Activated naive CD8-positive, alpha-beta T cell treated with anti-CD3 and anti-CD28 coated beads, Interleukin-2, amount 10 ng/mL, durations not matched to agents 7 days and 5 days (primary cell): ENCODE results near the gene CCZ1. TPM values are rescaled to one million over a fixed set of nuclear protein-coding genes. Genes with fewer than 3 reads are reported as not detected.
"Not testable (repeated sequence)": the region's sequence is repeated elsewhere in the genome, so short reads cannot be mapped to it uniquely, and the experiment has no call there.

Experiments used
- ATAC-seq: fragments of 150-1000 bp; cut with Tn5 transposase; one replicate; pipeline ENCODE4 v1.10.0; 2021; ENCODE audit warnings: low read depth, moderate library complexity
- POLR2A ChIA-PET: fragments of 350-600 bp; sonication (Branson Sonifier 250); formaldehyde crosslinking; loops from one replicate; lab custom pipeline; 2021; ENCODE audit warnings: antibody characterized with exemption; lab: Charles Lee
- DNase-seq: peaks from one replicate; pipeline ENCODE4 v3.0.0; 2021
- H3K27ac Mint-ChIP-seq: one replicate; pipeline ENCODE4 v1.8.0; 2022; ENCODE audit warnings: mild to moderate bottlenecking, mixed read lengths
- H3K27me3 Mint-ChIP-seq: one replicate; pipeline ENCODE4 v1.8.0; 2022; ENCODE audit warnings: mild to moderate bottlenecking, moderate library complexity, mixed read lengths
- H3K36me3 Mint-ChIP-seq: one replicate; pipeline ENCODE4 v1.8.0; 2021; ENCODE audit warnings: mild to moderate bottlenecking, mixed read lengths
- H3K4me1 Mint-ChIP-seq: one replicate; pipeline ENCODE4 v1.8.0; 2021; ENCODE audit warnings: mixed read lengths
- H3K4me3 Mint-ChIP-seq: one replicate; pipeline ENCODE4 v1.8.0; 2022; ENCODE audit warnings: mild to moderate bottlenecking, moderate library complexity, mixed read lengths
- H3K9me3 Mint-ChIP-seq: one replicate; pipeline ENCODE4 v1.8.0; 2021; ENCODE audit warnings: mixed read lengths
- total RNA-seq, 2 experiments: library from RNA; stranded (reverse); gene quantifications; one replicate each; pipeline ENCODE4 v1.2.3, GENCODE V29; 2021

The CCZ1 gene
- total RNA-seq, 2 experiments from 2014 or later, result 74.2 to 76.1 TPM

DNA sequence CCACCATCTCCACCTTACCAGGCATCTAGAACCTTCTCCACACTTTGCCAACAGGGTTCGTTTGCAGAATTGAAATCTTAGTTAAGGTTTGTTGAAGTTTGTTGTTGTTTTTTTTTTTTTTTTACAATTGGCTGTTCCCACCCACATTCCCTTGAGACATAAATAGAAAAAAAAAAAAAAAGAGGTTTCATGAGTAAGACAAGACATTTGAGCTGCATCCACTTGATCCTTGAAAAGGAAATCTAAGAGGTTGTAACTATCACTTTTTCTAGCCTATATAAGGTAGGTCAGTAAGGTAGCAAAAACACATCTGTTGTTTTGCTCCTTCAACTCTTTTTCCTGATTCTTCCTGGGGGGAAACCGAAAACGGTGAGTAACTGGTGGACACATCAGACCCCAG is 18.9 kb upstream of the CCZ1 start:
- DNase-seq, ATAC-seq, H3K27me3 Mint-ChIP-seq, H3K27ac Mint-ChIP-seq, H3K9me3 Mint-ChIP-seq, POLR2A ChIA-PET, H3K4me1 Mint-ChIP-seq, H3K4me3 Mint-ChIP-seq, H3K36me3 Mint-ChIP-seq: not testable (repeated sequence)

DNA sequence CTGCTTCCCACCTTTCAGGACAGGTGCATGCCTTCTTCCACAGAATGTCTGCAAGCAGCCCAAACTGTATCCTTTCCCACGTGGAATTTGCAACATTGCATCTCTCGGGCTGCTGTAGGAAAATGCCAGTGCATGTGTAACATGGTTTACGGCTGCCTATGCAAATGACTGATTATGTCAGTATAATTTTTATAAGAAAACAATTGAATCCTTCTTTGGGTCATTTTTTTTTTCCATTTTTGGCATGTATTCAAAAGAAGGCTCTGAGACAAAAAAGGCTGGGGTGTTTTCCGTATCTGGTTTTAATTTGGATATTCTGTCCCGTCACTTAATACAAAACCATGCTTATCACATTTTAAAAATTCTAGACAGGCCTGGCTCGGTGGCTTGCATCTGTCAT is 18.4 kb upstream of the CCZ1 start:
- ATAC-seq, result not testable (repeated sequence)

DNA sequence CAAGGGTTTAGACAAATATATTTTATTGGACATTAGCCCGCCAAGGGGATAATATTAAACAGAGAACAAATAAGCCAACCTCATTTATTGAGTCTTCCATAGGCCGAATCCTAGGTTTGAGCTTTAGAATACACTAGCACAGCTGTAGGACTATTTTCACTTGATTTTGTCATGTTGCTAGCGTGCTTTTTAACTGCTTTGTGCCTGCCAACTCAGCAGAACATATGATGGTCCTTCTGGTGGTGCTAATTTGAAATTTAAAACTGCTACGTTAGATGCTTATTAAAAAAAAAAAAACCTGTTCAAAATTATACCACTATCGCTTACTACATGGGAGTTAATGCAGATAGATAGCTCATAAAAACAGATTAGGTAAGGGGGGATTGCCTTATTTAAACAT is 14.1 kb upstream of the CCZ1 start:
- H3K27me3 Mint-ChIP-seq, H3K4me1 Mint-ChIP-seq, DNase-seq, H3K9me3 Mint-ChIP-seq, H3K36me3 Mint-ChIP-seq, ATAC-seq, POLR2A ChIA-PET, H3K4me3 Mint-ChIP-seq, H3K27ac Mint-ChIP-seq: not testable (repeated sequence)

More for the DNA sequence above, 18.4 kb upstream of the CCZ1 start:
- H3K36me3 Mint-ChIP-seq, DNase-seq, H3K4me3 Mint-ChIP-seq, H3K27ac Mint-ChIP-seq, H3K9me3 Mint-ChIP-seq, H3K27me3 Mint-ChIP-seq, POLR2A ChIA-PET, H3K4me1 Mint-ChIP-seq: not testable (repeated sequence)

DNA sequence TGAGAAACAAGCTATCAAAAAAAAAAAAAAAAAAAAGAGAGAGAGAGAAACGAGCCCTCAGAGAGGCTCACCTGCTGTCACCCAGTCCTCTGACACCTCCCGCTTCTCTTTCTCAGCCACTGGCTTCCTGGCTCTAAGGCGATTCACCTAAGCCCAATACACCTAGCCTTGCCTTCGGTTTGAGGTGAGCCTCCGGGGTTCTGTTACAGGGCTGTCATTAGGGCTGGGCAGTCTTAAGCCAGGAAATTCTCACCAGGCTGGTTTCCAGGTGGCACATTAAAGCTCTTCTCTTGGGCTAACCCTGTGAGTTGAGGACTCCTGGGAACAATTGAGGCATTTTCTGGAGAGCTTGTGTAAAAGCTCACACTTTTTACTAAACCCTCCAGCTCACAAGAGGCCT is 10.5 kb upstream of the CCZ1 start:
- H3K4me1 Mint-ChIP-seq, DNase-seq, H3K4me3 Mint-ChIP-seq, H3K36me3 Mint-ChIP-seq, H3K9me3 Mint-ChIP-seq, H3K27me3 Mint-ChIP-seq, H3K27ac Mint-ChIP-seq, POLR2A ChIA-PET, ATAC-seq: not testable (repeated sequence)

DNA sequence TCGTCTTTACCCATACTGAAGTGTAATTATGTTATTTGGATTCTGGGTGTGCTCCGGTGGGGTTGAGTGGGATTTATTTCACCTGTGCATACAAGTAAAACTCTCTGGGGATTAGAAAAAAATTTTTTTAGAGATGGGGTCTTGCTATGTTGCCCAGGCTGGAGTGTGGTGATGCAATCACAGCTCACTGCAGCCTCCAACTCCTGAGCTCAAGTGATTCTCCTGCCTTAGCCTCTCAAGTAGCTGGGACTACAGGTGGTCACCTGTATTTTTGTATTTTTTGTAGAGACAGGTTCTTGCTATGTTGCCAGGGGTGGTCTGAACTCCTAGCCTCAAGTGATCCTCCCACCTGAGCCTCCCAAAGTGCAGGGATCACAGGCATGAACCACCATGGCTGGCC is 8.3 kb upstream of the CCZ1 start:
- H3K27me3 Mint-ChIP-seq, POLR2A ChIA-PET, H3K27ac Mint-ChIP-seq: not testable (repeated sequence)

DNA sequence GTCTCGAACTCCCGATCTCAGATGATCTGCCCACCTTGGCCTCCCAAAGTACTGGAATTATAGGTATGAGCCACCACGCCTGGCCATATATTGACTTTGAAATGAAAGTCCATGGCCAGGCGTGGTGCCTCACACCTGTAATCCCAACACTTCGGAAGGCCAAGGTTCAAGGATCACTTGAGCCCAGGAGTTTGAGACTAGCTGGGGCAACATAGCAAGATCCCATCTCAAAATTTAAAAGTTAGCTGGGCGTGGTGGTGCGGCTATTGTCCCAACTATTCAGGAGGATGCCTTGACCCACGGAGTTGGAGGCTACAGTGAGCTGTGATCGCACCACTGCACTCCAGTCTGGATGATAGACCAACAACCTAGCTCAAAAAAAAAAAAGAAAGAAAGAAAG is 6.0 kb upstream of the CCZ1 start:
- no peaks in the 10 kb centered on the region for H3K4me1 Mint-ChIP-seq
- POLR2A ChIA-PET, result no interaction called here
- no peaks in the 10 kb centered on the region for H3K9me3 Mint-ChIP-seq
- H3K36me3 Mint-ChIP-seq, result no peaks in the 10 kb centered on the region
- no peaks in the 10 kb centered on the region for H3K27me3 Mint-ChIP-seq
- H3K27ac Mint-ChIP-seq, result no peak overlapping the region
- DNase-seq, result no peak
- no peak overlapping the region for H3K4me3 Mint-ChIP-seq
- ATAC-seq, result no peak

More for the DNA sequence above, 8.3 kb upstream of the CCZ1 start:
- not testable (repeated sequence) for H3K4me1 Mint-ChIP-seq, DNase-seq, H3K4me3 Mint-ChIP-seq, H3K36me3 Mint-ChIP-seq, H3K9me3 Mint-ChIP-seq, ATAC-seq

DNA sequence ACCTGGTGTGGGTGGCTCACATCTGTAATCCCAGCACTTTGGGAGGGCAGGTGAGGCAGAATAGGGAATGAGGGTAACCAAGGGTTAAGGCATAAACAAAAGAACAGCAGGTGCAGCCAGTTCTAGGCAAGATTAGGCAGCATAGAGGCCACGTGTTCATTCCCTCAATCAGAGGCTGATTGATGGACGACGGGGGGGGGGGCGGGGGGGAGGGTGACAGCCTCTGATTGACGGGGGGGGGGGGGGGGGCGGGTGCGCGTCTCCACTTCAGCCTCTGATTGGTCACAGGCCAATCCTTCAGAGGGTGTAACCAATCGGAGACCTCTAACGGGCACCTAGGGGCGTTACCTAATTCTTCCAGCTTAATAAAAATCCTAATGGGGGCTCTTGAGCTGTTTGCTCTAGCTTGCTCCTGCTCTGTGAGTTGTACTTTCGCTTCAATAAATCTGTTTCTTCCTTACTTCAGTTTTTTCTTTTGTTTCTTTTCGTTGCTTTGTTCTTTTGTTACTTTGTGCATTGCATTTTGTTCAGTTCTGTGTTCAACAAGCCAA is 1.1 kb upstream of the CCZ1 start:
- H3K27me3 Mint-ChIP-seq, DNase-seq, H3K4me1 Mint-ChIP-seq, POLR2A ChIA-PET, ATAC-seq, H3K36me3 Mint-ChIP-seq, H3K9me3 Mint-ChIP-seq: not testable (repeated sequence)
- peak overlapping the region; percentile 73 for H3K4me3 Mint-ChIP-seq
- H3K27ac Mint-ChIP-seq, result peak overlapping the region; percentile 72

DNA sequence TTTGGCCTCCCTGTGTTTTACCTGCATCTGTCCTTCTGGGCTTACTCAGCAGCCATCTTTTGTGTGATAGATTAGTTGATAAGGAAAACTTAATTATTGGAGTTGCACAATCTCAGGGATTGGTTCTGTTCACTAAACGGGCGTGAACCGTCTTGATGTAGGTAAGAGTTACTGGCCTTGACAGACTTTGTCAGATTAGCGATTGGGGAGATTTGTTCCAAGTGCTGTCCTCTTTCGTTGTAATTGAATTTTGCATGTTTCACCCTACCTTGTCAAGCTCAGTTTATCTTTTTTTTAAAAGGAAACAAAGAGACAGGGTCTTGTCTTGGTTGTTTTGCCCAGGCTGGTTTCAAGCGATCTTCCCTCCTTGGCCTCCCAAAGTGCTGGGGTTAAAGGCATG is 4.5 kb downstream of the CCZ1 start:
- H3K27me3 Mint-ChIP-seq, H3K4me3 Mint-ChIP-seq, H3K36me3 Mint-ChIP-seq, H3K4me1 Mint-ChIP-seq, H3K9me3 Mint-ChIP-seq, H3K27ac Mint-ChIP-seq, ATAC-seq, POLR2A ChIA-PET, DNase-seq: not testable (repeated sequence)

DNA sequence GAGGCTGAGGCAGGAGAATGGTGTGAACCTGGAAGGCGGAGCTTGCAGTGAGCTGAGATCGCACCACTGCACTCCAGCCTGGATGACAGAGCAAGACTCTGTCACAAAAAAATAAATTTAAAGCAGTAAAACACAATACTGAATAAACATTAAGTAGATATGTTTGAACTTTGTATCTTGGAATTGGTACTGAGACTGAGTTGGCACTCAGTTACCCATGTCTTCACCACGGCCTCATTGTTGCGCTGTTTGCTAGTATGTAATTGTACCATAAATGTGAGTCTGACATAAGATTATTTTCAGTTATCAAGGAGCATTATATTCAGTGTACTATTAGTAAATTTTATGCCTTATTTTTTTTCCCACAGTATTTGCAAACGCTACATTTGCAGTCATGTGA is 6.2 kb downstream of the CCZ1 start:
- H3K4me3 Mint-ChIP-seq, H3K27me3 Mint-ChIP-seq, POLR2A ChIA-PET, H3K36me3 Mint-ChIP-seq, H3K27ac Mint-ChIP-seq, H3K9me3 Mint-ChIP-seq, H3K4me1 Mint-ChIP-seq, DNase-seq, ATAC-seq: not testable (repeated sequence)

DNA sequence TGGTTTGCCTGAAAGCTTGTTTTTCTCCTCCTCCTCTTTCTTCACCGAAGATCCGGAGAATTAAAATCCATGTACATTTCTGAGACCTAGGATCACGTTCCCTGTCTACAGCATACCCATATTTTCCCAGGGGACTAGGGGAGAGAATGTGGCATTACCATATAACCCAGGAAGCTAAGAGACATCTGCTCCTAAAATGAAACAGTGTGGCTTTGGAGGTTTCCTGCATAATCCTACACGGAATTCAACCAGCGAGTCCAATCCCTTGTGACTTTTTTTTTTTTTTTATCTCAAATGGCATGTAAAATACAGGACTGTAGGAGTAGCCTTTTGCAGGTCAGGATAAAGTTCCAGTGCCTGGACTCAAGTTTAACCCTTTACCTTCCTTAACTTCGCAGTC is 10.3 kb downstream of the CCZ1 start:
- H3K36me3 Mint-ChIP-seq, H3K4me1 Mint-ChIP-seq, H3K27ac Mint-ChIP-seq, POLR2A ChIA-PET, H3K27me3 Mint-ChIP-seq, H3K4me3 Mint-ChIP-seq, H3K9me3 Mint-ChIP-seq, DNase-seq, ATAC-seq: not testable (repeated sequence)

DNA sequence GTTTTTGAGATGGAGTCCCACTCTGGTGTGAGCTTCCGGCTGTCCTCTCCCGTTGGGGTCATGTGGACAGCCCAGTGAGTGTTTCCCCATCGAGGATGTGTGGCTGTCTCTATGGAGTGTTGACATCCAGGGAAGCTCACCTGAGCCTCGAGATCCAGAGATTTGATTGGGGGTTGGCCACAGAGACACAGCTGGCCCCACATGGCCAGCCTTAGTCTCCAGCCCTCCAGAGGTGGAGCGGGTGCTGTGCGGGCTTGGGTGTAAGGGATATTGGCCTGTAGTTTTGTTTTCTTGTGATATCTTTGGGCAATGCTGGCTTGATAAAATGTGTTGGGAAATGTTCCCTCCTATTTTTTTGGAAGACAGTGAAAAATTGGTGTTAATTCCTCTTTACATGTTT is 18.0 kb downstream of the CCZ1 start:
- H3K36me3 Mint-ChIP-seq, POLR2A ChIA-PET, H3K27ac Mint-ChIP-seq, H3K9me3 Mint-ChIP-seq, H3K4me3 Mint-ChIP-seq, H3K4me1 Mint-ChIP-seq, DNase-seq, H3K27me3 Mint-ChIP-seq, ATAC-seq: not testable (repeated sequence)

DNA sequence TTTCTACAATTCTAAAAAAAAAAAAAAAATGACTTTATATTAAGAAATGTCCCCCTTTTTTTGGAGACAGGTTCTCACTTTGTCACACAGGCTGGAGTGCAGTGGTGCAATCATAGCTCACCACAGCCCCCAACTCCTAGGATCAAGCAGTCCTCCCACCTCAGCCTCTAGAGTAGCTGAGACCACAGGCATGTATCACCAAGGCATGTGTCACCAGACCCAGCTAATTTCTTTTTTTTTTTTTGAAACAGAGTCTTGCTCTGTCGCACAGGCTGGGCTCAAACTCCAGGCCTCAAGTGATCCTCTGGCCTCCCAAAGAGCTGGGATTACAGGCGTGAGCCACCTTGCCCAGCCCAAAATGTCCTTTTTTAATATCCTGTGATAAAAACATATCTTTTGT is 25.6 kb downstream of the CCZ1 start:
- H3K27me3 Mint-ChIP-seq, H3K4me3 Mint-ChIP-seq, H3K9me3 Mint-ChIP-seq, H3K4me1 Mint-ChIP-seq, POLR2A ChIA-PET, H3K27ac Mint-ChIP-seq, ATAC-seq, H3K36me3 Mint-ChIP-seq, DNase-seq: not testable (repeated sequence)

DNA sequence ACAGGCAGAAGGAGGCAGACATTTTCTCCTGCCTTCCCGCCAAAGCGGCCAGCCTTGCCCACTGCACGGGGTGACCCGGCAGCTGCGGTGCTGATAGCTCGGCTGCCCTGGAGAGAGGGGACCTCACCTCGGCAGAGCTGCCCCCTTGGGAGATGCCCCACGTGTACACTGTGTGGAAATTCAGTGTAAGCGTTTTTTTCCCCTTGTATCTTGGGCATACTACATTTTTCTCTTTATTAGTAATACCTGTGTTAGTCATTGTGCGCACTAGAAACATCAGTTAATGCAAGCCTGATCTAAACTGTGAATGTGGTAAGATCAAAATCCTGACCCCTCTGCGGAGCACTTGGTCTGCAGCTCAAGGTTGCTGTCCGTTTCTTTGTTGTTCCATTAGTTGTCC is 26.1 kb downstream of the CCZ1 start:
- H3K27me3 Mint-ChIP-seq, H3K27ac Mint-ChIP-seq, H3K9me3 Mint-ChIP-seq, H3K36me3 Mint-ChIP-seq, POLR2A ChIA-PET, DNase-seq, ATAC-seq, H3K4me1 Mint-ChIP-seq, H3K4me3 Mint-ChIP-seq: not testable (repeated sequence)

DNA sequence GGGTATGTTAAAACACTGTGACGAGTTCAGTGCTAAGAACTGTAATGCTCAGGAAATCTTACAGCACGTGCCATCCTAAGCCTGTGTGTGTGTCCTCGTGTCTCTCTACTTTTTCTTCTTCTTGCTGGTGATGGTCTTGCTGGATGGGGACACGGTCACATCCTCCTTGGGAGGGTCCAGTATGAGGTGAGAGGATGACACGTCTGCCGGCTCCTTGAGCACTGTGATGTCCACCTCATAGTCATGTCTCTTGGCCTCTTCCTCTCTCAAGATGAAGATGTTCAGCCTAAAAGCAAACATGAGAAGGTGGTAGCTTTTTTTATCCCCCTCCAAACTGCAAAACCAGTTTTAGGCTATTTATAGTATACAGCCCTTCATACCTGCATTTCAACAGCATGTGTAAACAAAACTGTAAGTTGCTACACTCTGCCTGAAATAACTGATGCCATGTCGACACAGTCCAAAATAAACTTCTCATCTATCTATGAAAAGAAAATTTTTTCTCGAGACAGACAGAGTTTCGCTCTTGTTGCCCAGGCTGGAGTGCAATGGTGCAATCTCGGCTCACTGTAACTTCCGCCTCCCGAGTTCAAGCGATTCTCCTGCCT is 27.8 kb downstream of the CCZ1 start:
- H3K9me3 Mint-ChIP-seq, DNase-seq, H3K27me3 Mint-ChIP-seq, ATAC-seq, H3K36me3 Mint-ChIP-seq, H3K27ac Mint-ChIP-seq, H3K4me1 Mint-ChIP-seq, POLR2A ChIA-PET, H3K4me3 Mint-ChIP-seq: not testable (repeated sequence)
